ENCODE data around the gene LRIG1.

LRIG1 gene

DNA sequence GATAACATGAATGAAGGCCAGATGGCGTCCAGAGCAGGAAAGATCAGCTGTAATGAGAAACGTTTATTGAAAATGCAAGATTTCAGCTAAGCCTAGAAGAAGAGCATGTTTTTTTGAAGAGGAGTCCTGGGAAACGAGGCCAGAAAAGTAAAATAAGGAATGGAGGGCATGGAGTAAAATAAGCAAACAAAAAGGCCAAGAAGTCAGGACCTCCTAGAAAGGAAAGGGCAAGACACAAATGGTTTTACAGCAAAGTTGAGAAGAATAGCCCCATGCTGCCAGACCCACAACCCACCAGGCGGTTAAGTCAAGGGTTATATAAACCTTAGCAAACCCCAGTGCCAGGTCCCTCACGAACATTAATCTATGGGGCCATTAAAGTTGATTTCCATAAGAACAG, 30.5 kb downstream of the LRIG1 start:
- no peak for DNase-seq (ENCODE audit: low read depth, low spot score)

DNA sequence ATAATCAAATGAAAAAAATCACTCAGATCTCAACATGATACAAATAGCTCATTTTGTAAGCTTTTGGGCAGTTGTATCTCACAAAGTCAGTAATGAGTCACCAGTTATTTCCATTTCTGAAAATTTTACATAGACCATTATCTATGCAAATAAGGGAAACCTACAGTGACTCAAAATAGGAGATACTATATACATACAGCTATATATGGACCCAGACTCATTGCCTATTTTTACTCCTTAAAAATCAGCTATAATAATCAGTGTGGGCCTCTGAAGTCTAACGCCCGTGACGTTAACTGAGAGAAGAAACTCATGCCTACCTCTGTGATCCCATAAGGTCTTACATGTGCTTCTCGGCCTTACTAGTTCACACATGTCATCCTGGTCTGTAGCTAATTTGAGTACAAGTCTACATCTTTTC, 31.6 kb downstream of the LRIG1 start:
- no peak for DNase-seq (ENCODE audit: low read depth, low spot score)

DNA sequence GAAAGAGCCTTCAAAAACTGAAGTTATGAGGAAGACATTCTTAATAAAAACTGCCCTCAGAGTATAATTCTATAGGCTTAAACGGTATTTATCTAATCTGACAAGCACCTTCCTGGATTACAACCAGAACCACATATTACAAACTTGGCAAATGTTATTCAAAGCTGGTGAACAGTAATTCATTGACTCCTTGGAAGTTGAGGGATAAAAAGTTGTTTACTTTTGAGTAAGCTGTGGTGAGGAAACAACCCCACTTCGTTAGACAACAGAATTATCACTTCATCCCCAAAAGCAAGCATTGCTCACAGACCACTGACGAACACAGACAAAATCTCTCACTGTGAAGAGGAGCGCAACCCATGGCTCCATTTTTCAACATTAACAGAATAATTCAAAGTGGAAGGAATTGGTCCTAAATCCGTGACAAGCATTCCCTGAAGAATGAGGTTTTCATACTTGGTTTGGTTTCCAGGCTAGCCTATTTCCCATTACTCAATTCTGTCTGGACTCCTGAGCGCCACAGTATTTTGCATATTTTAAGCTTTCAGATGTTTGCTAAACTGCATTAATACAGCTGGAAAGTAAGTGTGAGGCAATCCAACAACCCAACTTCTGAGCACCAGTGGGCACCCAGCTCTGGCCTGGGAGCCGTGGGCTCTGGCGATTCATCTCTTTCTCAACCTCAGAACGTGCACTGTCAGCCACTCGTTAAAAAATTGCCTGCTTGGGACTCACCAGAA, 32.7 kb downstream of the LRIG1 start:
- DNase-seq (ENCODE audit: low read depth, low spot score) = no peak

- no peak for DNase-seq (ENCODE audit: low read depth, low spot score)
Observed at GRCh38 chr3:66466606-66467270, 34.1 kb downstream of the LRIG1 start.

DNA sequence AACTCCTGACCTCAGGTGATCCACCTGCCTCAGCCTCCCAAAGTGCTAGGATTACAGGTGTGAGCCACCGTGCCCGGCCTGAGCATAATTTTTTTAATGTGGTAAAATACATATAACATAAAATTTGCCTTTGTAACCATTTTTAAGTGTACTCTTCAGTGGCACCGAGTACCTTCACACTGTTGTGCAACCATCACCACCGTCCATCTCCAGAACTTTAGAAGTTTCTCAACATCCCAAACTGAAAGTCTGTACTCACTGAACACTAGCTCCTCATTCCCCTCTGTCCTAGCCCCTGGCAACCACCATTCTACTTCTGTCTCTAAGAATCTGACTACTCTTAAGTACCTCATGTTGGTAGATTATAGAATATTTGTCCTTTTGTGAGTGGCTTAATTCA, 35.2 kb downstream of the LRIG1 start:
- no peak for DNase-seq (ENCODE audit: low read depth, low spot score)

GRCh38 chr3:66465034-66465433, 35.8 kb downstream of the LRIG1 start:
- DNase-seq (ENCODE audit: low read depth, low spot score) = no peak

GRCh38 chr3:66464512-66464894, 36.3 kb downstream of the LRIG1 start:
- no peak for DNase-seq (ENCODE audit: low read depth, low spot score)

GRCh38 chr3:66463730-66464511, 36.9 kb downstream of the LRIG1 start:
- DNase-seq (ENCODE audit: low read depth, low spot score) = no peak

GRCh38 chr3:66463054-66463631, 37.7 kb downstream of the LRIG1 start:
- no peak for DNase-seq (ENCODE audit: low read depth, low spot score)

GRCh38 chr3:66457252-66457651, 43.6 kb downstream of the LRIG1 start:
- no peak for DNase-seq (ENCODE audit: low read depth, low spot score)

DNA sequence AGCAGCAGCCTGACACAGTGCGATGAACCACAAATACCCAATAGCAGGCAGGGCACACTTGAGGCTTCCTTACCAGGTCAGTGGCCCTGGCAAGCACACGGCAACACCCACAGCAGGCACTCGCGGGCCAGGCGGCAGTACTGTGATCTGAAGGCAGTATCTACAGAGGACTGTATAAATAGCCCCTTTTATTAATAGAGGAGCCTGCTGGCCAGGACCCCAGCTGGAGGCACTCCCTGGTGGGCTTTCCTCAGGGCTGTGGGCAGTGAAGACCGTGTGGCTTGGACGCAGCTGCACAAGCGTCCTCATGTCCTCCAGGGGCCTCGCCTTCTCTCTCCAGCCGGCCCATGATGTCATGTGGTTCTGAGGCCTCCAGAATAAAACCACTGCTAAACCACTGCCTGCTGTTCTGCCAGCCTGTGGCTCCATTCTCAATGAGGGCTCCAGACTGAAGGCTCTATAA, 44.1 kb downstream of the LRIG1 start:
- no peak for DNase-seq (ENCODE audit: low read depth, low spot score)

DNA sequence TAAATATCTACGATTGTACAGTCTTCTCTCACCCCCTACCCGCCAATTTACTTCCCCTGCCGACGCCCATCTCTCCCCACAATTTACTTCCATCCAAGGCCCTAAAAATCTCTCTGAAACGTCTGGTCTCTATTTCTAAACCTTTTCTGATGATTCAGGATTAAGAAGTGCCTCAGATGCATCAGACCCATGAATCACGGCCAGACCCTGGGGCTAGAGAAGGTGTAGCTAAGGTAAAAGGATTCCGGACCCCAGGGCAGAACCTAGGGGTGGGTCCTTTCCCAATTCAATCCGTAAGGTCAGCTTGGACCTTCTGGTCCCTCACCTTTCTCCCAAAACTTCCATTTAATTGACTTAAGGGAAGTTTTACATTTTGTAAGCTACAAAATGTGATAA, 46.4 kb downstream of the LRIG1 start:
- DNase-seq (ENCODE audit: low read depth, low spot score) = no peak

- no peak for DNase-seq (ENCODE audit: low read depth, low spot score)
Observed at GRCh38 chr3:66453651-66454463, 47.0 kb downstream of the LRIG1 start.

DNA sequence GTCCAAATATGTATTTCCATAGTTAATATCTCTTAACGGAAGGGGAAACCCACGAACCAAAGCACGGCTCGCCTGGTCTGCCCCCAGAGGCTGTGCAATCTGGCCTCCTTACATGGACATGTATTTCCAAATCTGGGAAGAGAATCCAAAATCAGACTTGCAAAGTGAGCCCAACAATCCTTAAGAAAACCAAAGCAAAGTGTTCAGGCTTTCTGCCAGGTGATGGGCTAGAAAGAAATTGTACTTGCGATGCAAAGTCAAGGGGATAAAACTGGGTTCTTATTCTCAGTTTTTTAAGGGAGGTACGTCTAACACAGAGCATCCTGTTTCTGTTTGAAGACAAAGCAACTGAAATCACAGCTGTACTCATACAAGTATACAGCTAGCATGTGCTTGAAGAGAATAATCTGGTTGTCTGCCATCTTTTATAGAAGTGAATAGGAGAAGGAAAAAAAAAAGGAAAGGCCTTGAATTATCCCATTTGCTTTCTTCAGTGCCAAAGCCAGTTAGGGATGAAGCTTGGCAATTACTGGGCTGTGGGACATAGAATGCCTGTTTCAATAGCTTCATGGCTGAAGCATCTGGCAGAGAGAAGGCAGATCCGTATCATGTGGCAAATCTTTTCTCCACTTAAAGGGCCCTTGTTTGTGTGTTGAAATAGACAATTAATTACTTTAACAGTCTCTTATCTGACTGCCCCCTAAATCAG, 48.4 kb downstream of the LRIG1 start:
- DNase-seq (ENCODE audit: low read depth, low spot score) = no peak

DNA sequence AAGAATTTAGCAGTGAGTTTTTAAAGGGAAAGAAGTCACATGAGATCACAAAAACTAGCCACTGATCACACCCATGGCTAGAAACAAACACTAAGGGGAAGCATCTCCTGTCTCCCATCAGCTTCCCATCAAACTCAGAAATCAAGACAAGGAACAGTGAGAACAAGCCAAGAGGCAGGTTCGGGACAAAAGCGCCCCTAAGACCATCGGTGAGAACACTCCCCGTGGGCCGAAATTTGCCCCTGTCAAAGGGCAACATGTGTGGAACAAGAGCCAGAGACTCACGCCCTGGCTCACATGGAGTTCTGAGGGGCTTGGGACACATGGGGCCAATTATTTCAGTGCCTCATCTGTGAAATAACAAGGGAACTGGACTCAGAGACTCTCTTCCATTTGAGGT, 49.1 kb downstream of the LRIG1 start:
- DNase-seq (ENCODE audit: low read depth, low spot score) = no peak

DNA sequence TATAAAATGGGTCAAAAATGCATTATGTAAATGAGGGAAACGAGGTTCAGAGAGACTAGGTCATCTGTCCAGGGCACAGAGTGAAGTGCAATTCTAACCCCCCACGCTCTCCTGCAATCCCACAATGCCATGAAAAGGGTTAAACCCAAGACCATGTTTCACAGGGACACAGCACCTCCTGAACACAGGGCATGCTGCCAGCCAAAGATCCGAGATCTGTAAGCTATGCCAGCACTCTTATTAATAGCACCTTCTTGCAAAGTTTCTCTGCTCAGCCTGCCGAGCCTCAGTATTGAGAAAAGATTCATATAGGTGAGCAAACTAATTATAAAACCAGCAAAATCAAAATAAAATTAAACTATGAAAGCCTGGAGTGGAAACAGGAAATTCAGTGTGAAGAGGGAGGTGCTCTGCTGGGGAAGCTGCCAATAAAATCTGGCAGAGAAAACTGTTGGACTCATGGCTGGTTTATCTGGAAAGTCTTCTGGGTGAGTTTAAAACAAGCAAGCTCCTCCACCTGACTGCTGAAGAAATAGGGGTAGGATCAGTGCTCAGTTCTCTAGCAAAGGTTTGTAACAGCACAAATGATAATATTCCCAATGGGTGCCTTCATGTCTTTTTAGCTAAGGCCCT, 50.3 kb downstream of the LRIG1 start:
- DNase-seq (ENCODE audit: low read depth, low spot score) = no peak

DNA sequence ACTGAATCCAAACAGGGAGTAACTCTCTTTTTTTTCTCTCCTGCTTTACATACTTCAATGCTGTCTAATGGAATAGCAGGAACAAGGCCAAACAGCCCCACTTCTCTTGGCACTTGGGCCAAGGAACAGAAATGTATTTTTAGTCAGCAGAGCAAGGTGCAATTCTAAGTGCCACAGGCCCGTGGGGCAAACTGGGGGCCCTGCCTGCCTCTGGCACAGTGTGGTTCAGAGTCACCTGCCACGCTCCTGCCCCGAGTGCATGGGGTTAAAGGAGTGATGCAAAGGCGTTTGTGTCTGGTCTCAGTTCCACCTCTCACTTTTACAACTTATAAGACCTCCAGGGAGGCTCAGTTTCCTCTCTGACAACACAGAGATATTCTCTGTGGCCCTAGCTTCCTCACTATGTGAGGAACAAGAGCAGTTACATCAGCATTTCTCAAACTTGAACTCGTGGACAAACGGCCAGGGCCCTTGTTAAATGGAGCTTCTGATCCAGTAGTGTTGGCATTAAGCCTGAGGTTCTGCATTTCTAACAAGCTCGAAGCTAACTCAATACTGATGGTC, 51.3 kb downstream of the LRIG1 start:
- no peak for DNase-seq (ENCODE audit: low read depth, low spot score)

GRCh38 chr3:66444146-66444644, 56.6 kb downstream of the LRIG1 start:
- no peak for DNase-seq (ENCODE audit: low read depth, low spot score)

GRCh38 chr3:66443118-66443803, 57.6 kb downstream of the LRIG1 start:
- no peak for DNase-seq (ENCODE audit: low read depth, low spot score)
